ENCODE data around the gene SMPX. TPM values are rescaled to one million over a fixed set of nuclear protein-coding genes. Genes with fewer than 3 reads are reported as not detected.

The SMPX gene
- total and polyA plus RNA-seq, 8 donors = 1.0 to 126 (median 13.9) TPM; not detected in 2

GRCh38 chrX:21702725-21703124 lies 55.2 kb downstream of the SMPX start:
- Histone ChIP-seq H3K4me3 (no peak overlapping the region), H3K36me3 (no peaks in the 10 kb centered on the region), H3K9me3 (peaks cover 0 to 4% (median 2%) of the 10 kb centered on the region in 4 donors), H3K4me1 (no peaks in the 10 kb centered on the region), H3K27ac (no peak overlapping the region), H3K27me3 (no peaks in the 10 kb centered on the region)
- TF ChIP-seq CTCF (IDR thresholded peaks at IDR 0.05) = no peak
- no peak for TF ChIP-seq POLR2A (IDR thresholded peaks at IDR 0.05)
- no peak for TF ChIP-seq EP300 (IDR thresholded peaks at IDR 0.05)
- no peak for TF ChIP-seq POLR2AphosphoS5 (IDR thresholded peaks at IDR 0.05)
- DNase-seq = no peak
- intact Hi-C loops (cut with DNase I; ENCODE audit: low total_unique reads) = no loop called here
- WGBS, 5 donors = 57 to 90% (median 66%) methylated on average over 3 to 4 of the region's 4 CpGs

GRCh38 chrX:21700967-21701366 lies 56.9 kb downstream of the SMPX start:
- no peak overlapping the region for H3K4me3 ChIP-seq
- H3K27me3 ChIP-seq = no peaks in the 10 kb centered on the region
- H3K4me1 ChIP-seq = no peaks in the 10 kb centered on the region
- 49 to 68% (median 57%) methylated on average over 3 of the region's 3 CpGs for WGBS, 5 donors
- no peak for TF ChIP-seq POLR2A (IDR thresholded peaks at IDR 0.05)
- no peak for TF ChIP-seq POLR2AphosphoS5 (IDR thresholded peaks at IDR 0.05)
- no peak for TF ChIP-seq CTCF (IDR thresholded peaks at IDR 0.05)
- TF ChIP-seq EP300 (IDR thresholded peaks at IDR 0.05) = no peak
- DNase-seq = no peak
- H3K9me3 ChIP-seq = no peaks in the 10 kb centered on the region
- H3K27ac ChIP-seq = no peak overlapping the region
- intact Hi-C loops (cut with DNase I; ENCODE audit: low total_unique reads) = no loop called here
- H3K36me3 ChIP-seq = no peaks in the 10 kb centered on the region

GRCh38 chrX:21700275-21700674 lies 57.6 kb downstream of the SMPX start:
- WGBS, 5 donors = 74 to 92% (median 87%) methylated on average over 5 of the region's 5 CpGs
- DNase-seq = no peak
- H3K4me3 ChIP-seq = no peak overlapping the region
- no peaks in the 10 kb centered on the region for H3K4me1 ChIP-seq
- H3K36me3 ChIP-seq = no peaks in the 10 kb centered on the region
- intact Hi-C loops (cut with DNase I; ENCODE audit: low total_unique reads) = no loop called here
- no peak overlapping the region for H3K27ac ChIP-seq
- TF ChIP-seq POLR2AphosphoS5 (IDR thresholded peaks at IDR 0.05) (no peak), CTCF (IDR thresholded peaks at IDR 0.05) (no peak), POLR2A (IDR thresholded peaks at IDR 0.05) (no peak), EP300 (IDR thresholded peaks at IDR 0.05) (no peak)
- no peaks in the 10 kb centered on the region for H3K27me3 ChIP-seq
- H3K9me3 ChIP-seq = no peaks in the 10 kb centered on the region

- 53 to 64% (median 59%) methylated on average over 3 of the region's 3 CpGs for WGBS, 5 donors
- Histone ChIP-seq H3K4me1 (no peaks in the 10 kb centered on the region), H3K27me3 (no peaks in the 10 kb centered on the region), H3K9me3 (no peaks in the 10 kb centered on the region), H3K4me3 (no peak overlapping the region), H3K27ac (no peak overlapping the region), H3K36me3 (no peaks in the 10 kb centered on the region)
- TF ChIP-seq EP300 (IDR thresholded peaks at IDR 0.05) (no peak), POLR2AphosphoS5 (IDR thresholded peaks at IDR 0.05) (no peak), CTCF (IDR thresholded peaks at IDR 0.05) (no peak), POLR2A (IDR thresholded peaks at IDR 0.05) (no peak)
- DNase-seq = no peak
- intact Hi-C loops (cut with DNase I; ENCODE audit: low total_unique reads) = no loop called here
Measured at GRCh38 chrX:21699136-21699535, 58.8 kb downstream of the SMPX start.

Data from stomach (tissue), 9 donors.